ENCODE measurements around the gene MGMT.

- no peak for TF ChIP-seq CTCF (IDR thresholded peaks at IDR 0.05)
- TF ChIP-seq POLR2A (IDR thresholded peaks at IDR 0.05) = no peak
These were observed 63.5 kb downstream of the MGMT start for GRCh38 chr10:129530581-129530980.
